NCI-H524 treated with DMSO at 0.1 percent for 48 hours (cell line): Measurements from ENCODE around the gene NOPCHAP1.
"Not testable (repeated sequence)": the region's sequence is repeated elsewhere in the genome, so short reads cannot be mapped to it uniquely, and the experiment has no call there.

Source experiments
- DNase-seq: peaks from one replicate; lab custom pipeline; 2025; lab: John Stamatoyannopoulos, UW

NOPCHAP1 gene

GRCh38 chr12:104964856-104965205 is 21.3 kb upstream of the NOPCHAP1 start:
- DNase-seq, result no peak

- DNase-seq, result no peak
Measured at GRCh38 chr12:104966677-104967076, 19.4 kb upstream of the NOPCHAP1 start.

- DNase-seq, result no peak
Measured at GRCh38 chr12:104969343-104969742, 16.8 kb upstream of the NOPCHAP1 start.

GRCh38 chr12:104971306-104971705 is 14.8 kb upstream of the NOPCHAP1 start:
- no peak for DNase-seq

DNA sequence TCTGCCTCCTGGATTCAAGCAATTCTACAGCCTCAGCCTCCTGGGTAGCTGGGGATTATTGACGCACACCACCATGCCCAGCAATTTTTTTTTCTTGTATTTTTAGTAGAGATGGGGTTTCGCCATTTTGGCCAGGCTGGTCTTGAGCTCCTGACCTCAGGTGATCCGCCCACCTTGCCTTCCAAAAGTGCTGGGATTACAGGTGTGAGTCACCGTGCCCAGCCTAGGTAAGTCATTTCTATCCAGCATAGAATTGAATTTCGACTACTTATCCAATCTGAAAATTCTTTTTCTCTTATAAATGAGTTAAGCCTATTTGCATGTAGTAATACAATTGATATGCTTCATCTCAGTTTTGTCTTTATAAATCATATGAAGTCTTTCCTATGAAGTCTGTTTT is 12.9 kb upstream of the NOPCHAP1 start:
- no peak for DNase-seq

DNA sequence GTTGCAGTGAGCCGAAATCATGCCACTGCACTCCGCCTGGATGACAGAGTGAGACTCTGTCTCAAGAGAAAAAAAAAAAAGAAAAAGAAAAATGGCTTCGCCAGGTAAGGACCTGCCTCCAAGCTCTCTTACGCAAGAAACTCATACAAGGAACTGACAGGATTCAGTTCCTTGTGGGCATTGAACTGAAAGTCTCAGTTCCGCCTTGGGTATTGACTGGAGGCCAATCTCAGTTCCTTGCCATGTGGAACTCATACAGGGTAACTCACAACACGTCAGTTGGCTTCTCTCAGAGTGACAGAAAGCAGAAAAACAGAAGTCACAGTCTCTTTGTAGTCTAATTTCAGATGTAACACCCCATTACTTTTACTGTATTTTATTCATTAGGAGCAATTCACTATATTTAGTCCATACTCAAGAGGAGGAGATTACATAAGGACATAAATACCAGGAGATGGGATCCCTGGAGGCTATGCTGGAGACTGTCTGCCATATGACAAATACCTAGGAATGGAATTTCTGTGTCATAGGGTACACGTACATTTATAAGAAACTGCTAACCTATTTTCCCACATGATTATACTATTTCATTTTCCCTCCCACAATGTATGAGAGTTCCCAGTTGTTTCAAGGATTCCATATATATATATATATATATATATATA is 11.4 kb upstream of the NOPCHAP1 start:
- DNase-seq, result no peak

- DNase-seq, result no peak
Measured at GRCh38 chr12:104975587-104976343, 10.4 kb upstream of the NOPCHAP1 start.

- no peak for DNase-seq
Measured at GRCh38 chr12:104976703-104977102, 9.4 kb upstream of the NOPCHAP1 start.

DNA sequence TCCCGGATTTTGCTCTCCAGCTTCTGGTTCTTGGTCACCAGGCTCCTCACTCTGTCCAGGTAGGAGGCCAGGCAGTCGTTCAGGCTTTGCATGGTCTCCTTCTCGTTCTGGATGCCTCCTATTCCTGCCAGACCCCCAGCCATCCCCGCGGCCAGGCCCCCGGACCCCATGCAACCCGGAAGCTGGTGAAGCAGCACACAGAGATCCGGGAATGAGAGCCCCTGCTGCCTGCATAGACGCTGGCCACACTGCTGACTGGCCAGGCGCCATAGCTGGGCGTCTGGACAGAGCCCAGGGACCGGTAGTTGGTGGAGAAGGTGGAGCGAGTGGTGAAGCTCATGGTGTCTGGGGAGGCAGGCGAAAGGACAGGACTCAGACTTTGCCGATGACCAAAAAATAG is 8.4 kb upstream of the NOPCHAP1 start:
- DNase-seq, result not testable (repeated sequence)

- no peak for DNase-seq
Measured at GRCh38 chr12:104985206-104985605, 910 bp upstream of the NOPCHAP1 start.

DNA sequence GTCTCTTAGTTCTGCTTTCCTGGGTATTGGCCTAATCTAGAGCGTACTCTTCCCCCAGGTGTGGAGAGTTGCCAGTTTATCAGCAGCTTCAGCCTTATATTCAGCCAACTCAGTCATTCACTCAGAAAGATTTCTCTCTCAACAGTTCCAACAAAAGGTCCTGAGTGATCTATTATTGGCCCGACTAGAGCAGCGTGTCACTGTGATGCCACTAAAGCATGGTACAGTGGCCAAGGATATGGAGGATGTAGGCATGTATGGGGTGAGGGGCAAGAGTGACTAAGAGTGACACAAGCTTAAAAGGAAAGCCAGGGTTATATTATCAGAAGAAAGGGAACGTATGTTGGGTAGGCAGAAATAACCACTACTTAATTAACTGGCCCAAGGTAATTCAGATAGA is 4.8 kb downstream of the NOPCHAP1 start:
- no peak for DNase-seq

DNA sequence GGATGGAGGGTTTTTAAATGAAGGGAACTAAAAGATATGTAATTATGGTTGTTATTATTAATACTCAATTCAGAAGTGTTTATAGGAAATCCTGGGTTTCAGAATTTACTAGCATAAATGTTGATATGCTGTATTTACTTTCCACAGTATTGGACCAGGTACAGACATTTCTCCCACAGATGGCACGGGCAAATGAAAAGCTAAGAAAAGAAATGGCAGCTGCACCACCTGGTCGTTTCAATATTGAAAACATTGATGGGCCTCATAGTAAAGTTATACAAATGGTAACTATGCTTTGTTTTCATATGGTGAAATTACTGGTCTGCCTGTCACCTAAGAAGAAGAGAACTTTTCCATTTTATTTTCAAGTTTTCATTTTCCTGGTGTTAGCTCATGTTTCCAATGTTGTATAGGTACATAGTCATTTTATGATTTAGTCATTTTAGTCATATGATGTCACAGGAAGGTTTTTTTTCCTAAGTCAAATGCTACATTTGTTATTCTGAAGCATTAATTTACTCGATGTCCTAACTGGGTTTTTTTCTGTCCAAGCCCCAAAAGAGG is 5.5 kb downstream of the NOPCHAP1 start:
- no peak for DNase-seq

GRCh38 chr12:104994336-104994735 is 8.2 kb downstream of the NOPCHAP1 start:
- no peak for DNase-seq

DNA sequence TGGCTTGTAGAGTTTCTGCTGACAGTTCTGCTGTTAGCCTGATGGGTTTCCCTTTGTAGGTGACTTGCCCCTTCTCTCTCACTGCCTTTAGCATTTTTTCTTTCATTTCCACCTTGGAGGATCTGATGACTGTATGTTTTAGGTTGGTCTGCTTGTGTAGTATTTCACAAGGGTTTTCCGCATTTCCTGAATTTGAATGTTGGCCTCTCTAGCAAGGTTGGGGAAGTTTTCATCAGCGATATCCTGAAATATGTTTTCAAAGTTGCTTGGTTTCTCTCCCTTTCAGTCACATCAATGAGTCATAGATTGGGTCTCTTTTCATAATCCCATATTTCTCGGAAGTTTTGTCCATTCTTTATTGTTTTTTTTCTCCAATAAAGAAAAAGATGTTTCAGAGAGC is 11.4 kb downstream of the NOPCHAP1 start:
- no peak for DNase-seq

- DNase-seq, result no peak
Measured at GRCh38 chr12:104998423-104999346, 12.6 kb downstream of the NOPCHAP1 start.

GRCh38 chr12:104999347-104999685 is 13.2 kb downstream of the NOPCHAP1 start:
- DNase-seq, result no peak

DNA sequence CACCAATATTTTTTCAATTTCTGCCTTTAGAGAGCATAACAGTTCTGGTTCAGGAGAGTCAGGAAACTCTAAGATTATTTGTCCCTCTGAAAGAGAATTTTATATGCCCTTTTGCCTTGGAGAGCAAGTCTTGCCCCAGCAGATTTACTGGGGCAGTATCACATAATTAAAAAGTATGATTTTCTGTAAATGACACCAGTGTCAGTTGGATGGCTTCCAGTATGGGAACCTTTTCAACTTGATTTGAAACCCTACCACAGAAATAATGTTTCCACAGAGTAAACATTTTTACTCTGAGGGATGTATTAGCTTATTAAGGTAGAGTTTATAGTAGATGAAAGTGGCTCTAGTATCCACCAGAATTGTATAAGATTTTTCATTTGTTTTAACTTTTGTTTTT is 15.4 kb downstream of the NOPCHAP1 start:
- no peak for DNase-seq

- DNase-seq, result no peak
Measured at GRCh38 chr12:105013892-105014291, 27.8 kb downstream of the NOPCHAP1 start.

DNA sequence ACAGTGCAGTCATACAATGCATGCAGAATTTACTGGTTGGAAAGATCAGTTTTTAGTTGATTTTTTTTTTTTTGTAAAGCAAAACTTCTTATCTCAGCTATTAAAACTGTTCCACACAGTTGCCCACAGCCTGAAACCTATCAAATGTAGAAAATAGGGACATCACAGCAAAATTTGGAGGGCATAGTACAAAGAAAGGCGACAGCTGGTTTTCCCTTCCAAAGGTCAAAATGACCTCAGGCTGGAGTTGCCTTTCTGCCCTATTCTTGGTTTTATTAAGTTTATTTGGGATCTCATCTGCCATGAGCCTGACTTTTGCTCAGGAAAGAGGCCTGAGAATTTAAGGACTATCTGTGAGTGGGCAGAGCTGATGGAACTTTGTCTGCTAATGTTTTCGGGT is 28.5 kb downstream of the NOPCHAP1 start:
- no peak for DNase-seq

DNA sequence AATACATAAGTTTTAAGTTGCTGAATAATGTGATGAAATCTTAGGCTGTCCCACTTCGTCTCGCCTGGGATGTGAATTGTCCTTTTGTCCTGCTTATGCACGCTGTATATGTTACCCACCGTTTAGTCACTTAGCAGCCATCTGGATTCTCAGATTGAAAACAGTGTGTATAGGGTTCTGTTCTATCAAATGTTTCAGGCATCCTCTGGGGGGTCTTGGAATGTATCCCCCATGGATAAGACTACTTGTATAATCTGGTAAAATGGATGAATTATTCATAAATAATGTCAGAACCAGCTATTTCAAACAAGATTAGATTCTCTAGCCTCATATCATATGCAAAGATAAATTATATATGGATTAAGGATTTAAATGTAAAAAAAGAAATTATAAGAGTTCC is 29.4 kb downstream of the NOPCHAP1 start:
- no peak for DNase-seq

- DNase-seq, result no peak
Measured at GRCh38 chr12:105018012-105018411, 31.9 kb downstream of the NOPCHAP1 start.

DNA sequence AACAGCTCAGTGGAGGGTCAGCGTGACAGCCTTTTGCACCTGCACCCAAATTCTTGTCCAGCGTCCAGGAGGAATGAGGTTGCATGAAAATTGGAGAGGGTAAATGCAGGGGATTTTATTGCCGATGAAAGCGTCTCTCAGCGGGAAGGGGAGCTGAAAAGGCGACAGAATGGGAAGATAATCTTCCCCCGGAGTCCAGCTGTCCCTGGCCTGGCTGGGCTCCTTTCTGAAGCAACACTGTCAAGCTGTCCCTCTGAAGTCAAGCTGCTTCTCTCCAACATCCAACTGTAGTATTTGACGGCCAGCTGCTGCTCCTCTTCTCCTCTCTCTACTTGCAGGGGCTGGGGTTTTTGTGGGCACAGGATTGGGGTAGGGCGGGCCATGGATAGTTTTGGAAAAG is 32.7 kb downstream of the NOPCHAP1 start:
- DNase-seq, result peak; percentile 85
